ENCODE results near the gene GSTM3. TPM values are rescaled to one million over a fixed set of nuclear protein-coding genes. Genes with fewer than 3 reads are reported as not detected.
"Not testable (repeated sequence)": the region's sequence is repeated elsewhere in the genome, so short reads cannot be mapped to it uniquely, and the experiment has no call there.

The GSTM3 gene
- total RNA-seq, 2 experiments from 2014 or later: not detected

DNA sequence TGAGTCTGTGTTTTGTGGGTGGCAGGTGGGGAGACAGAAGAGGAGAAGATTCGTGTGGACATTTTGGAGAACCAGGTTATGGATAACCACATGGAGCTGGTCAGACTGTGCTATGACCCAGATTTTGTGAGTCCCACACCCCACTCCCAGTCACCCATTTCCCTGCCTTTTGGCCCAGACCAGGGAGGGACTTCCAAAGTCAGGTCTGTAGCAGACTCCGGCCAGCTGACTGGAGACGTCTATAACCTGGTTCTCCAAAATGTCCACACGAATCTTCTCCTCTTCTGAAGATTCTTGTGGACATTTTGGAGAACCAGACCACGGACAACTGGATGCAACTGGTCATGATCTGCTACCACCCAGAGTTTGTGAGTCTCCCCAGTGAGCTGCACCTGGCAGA lies 27.2 kb downstream of the GSTM3 start:
- Histone ChIP-seq H3K27ac (ENCODE audit: low read depth, low read length, poor library complexity, severe bottlenecking) (no peak overlapping the region), H2AFZ (ENCODE audit: low read length) (no peak overlapping the region), H3K9me2 (ENCODE audit: insufficient read depth, low read length) (no peaks in the 10 kb centered on the region), H3K4me3 (ENCODE audit: low read depth, low read length, poor library complexity, severe bottlenecking) (no peak overlapping the region), H3K79me2 (ENCODE audit: insufficient read depth, low read depth, low read length) (no peaks in the 10 kb centered on the region), H3K9me3 (ENCODE audit: low read length) (no peaks in the 10 kb centered on the region), H3K4me2 (ENCODE audit: low read length) (no peak overlapping the region), H3K36me3 (ENCODE audit: insufficient read depth, low read length) (no peaks in the 10 kb centered on the region), H3K4me1 (ENCODE audit: insufficient read depth, low read length, poor library complexity, severe bottlenecking) (no peaks in the 10 kb centered on the region), H4K20me1 (ENCODE audit: insufficient read depth, low read length) (no peaks in the 10 kb centered on the region)
- ChIA-PET CTCF (ENCODE audit: unreplicated experiment) (no interaction called here), POLR2A (interaction anchor here (0.6 kb wide), 1 partner anchor 37 kb away, joined by 3 read pairs; no protein-coding TSS in a partner anchor)
- BruUV-seq (replicated peaks): no TSS peak
- TF ChIP-seq CTCF (conservative IDR thresholded peaks at IDR 0.05; ENCODE audit: low read length): no peak
- no peak for TF ChIP-seq EZH2phosphoT487 (IDR thresholded peaks at IDR 0.05; ENCODE audit: borderline replicate concordance, low read depth, low read length)
- DNase-seq (ENCODE audit: low spot score): no peak
- intact Hi-C loops (cut with micrococcal nuclease; ENCODE audit: unreplicated experiment): no loop called here

DNA sequence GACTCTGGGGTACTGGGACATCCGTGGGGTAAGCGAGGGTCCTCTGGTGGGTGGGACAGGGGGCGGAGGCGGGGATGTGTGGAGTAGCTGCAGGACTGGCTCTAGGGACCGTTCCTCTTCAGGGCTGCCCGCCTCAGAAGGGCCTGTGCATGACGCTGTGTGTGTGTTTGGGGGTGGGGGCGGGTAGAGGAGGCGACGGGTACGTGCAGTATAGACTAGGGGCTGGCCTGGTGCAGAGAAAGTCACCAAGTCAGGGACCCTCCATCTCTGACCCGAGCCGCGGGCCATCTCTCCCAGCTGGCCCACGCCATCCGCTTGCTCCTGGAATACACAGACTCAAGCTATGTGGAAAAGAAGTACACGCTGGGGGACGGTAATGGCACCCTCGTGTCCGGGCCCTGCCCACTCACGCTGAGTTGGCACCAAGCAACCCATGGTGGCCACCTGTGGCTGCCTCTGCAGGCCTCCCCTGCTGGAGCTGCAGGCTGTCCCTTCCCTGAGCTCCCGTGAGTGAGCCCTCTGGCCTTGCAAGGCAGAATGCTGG lies 28.4 kb downstream of the GSTM3 start:
- no peaks in the 10 kb centered on the region for H3K4me1 ChIP-seq (ENCODE audit: insufficient read depth, low read length, poor library complexity, severe bottlenecking)
- H4K20me1 ChIP-seq (ENCODE audit: insufficient read depth, low read length): no peaks in the 10 kb centered on the region
- POLR2A ChIA-PET: no interaction called here
- CTCF ChIA-PET (ENCODE audit: unreplicated experiment): no interaction called here
- intact Hi-C loops (cut with micrococcal nuclease; ENCODE audit: unreplicated experiment): no loop called here
- no peak overlapping the region for H3K27ac ChIP-seq (ENCODE audit: low read depth, low read length, poor library complexity, severe bottlenecking)
- H3K36me3 ChIP-seq (ENCODE audit: insufficient read depth, low read length): no peaks in the 10 kb centered on the region
- TF ChIP-seq CTCF (conservative IDR thresholded peaks at IDR 0.05; ENCODE audit: low read length): no peak
- TF ChIP-seq EZH2phosphoT487 (IDR thresholded peaks at IDR 0.05; ENCODE audit: borderline replicate concordance, low read depth, low read length): no peak
- no peak overlapping the region for H3K4me3 ChIP-seq (ENCODE audit: low read depth, low read length, poor library complexity, severe bottlenecking)
- no peak overlapping the region for H3K4me2 ChIP-seq (ENCODE audit: low read length)
- H3K79me2 ChIP-seq (ENCODE audit: insufficient read depth, low read depth, low read length): no peaks in the 10 kb centered on the region
- H2AFZ ChIP-seq (ENCODE audit: low read length): no peak overlapping the region
- H3K9me2 ChIP-seq (ENCODE audit: insufficient read depth, low read length): no peaks in the 10 kb centered on the region
- H3K9me3 ChIP-seq (ENCODE audit: low read length): no peaks in the 10 kb centered on the region
- no TSS peak for BruUV-seq (replicated peaks)
- DNase-seq (ENCODE audit: low spot score): no peak

DNA sequence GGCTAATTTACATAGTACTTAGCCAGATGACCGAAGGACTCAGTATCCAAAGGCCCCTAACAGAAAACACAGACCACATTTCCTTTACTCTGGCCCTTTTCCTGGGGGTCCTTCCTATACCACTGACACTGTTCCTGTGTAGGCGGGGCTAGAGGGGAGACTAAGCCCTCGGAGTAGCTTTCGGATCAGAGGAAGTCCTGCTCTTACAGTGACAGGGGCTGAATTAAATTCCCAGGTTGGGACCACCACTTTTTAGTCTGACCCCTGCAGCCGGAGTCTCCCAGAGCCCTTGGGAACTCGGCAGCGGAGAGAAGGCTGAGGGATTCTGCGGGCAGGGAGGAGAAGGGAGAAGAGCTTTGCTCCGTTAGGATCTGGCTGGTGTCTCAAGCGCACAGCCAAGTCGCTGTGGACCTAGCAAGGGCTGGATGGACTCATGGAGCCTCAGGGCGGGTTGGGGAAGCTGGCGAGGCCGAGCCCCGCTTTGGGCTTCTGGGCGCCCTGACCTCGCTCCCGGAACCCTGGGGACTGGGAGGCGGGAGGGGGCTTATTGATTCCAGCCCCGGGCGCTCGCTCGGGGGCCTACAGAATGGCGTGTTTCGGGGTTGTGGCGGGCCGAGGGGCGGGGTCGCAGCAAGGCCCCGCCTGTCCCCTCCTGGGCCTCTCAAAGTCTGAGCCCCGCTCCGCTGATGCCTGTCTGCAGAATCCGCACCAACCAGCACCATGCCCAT lies 29.1 kb downstream of the GSTM3 start, which contains the start of gene GSTM5:
Gene GSTM5, plus strand, starts transcription at position 659 of the 728 bp plus-strand sequence. Its CDS starts 62 bp downstream, at position 721.
- intact Hi-C loops (cut with micrococcal nuclease; ENCODE audit: unreplicated experiment); H3K4me2 ChIP-seq (ENCODE audit: low read length); H3K9me2 ChIP-seq (ENCODE audit: insufficient read depth, low read length); BruUV-seq (replicated peaks); CTCF ChIA-PET (ENCODE audit: unreplicated experiment); H3K79me2 ChIP-seq (ENCODE audit: insufficient read depth, low read depth, low read length); H4K20me1 ChIP-seq (ENCODE audit: insufficient read depth, low read length); H2AFZ ChIP-seq (ENCODE audit: low read length); H3K27ac ChIP-seq (ENCODE audit: low read depth, low read length, poor library complexity, severe bottlenecking); H3K4me3 ChIP-seq (ENCODE audit: low read depth, low read length, poor library complexity, severe bottlenecking); H3K4me1 ChIP-seq (ENCODE audit: insufficient read depth, low read length, poor library complexity, severe bottlenecking); H3K9me3 ChIP-seq (ENCODE audit: low read length); POLR2A ChIA-PET; H3K36me3 ChIP-seq (ENCODE audit: insufficient read depth, low read length); DNase-seq (ENCODE audit: low spot score): not testable (repeated sequence)

DNA sequence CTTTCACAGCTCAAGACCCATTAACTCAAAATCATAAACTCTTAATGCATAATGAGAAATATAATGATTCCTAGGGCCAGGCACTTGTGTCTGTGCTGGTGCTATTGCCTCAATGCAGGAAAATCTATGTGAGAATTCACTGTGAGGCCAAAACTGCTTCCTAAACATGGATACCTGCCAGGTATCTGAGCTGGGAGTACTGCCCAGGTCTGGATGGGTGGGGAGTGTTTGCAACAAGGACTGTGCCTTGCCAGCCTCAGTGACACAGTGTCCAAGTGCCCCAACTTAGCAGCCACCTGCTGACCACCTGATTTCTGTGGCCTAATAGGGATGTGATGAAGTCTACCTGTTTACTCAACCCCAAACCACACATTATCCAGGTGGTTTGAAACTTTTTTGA lies 31.0 kb downstream of the GSTM3 start:
- CTCF ChIA-PET (ENCODE audit: unreplicated experiment); H3K36me3 ChIP-seq (ENCODE audit: insufficient read depth, low read length); H3K4me1 ChIP-seq (ENCODE audit: insufficient read depth, low read length, poor library complexity, severe bottlenecking); H3K9me3 ChIP-seq (ENCODE audit: low read length); DNase-seq (ENCODE audit: low spot score); intact Hi-C loops (cut with micrococcal nuclease; ENCODE audit: unreplicated experiment); H3K27ac ChIP-seq (ENCODE audit: low read depth, low read length, poor library complexity, severe bottlenecking); POLR2A ChIA-PET; H3K4me3 ChIP-seq (ENCODE audit: low read depth, low read length, poor library complexity, severe bottlenecking); H3K9me2 ChIP-seq (ENCODE audit: insufficient read depth, low read length); H3K79me2 ChIP-seq (ENCODE audit: insufficient read depth, low read depth, low read length); BruUV-seq (replicated peaks); H2AFZ ChIP-seq (ENCODE audit: low read length); H3K4me2 ChIP-seq (ENCODE audit: low read length); H4K20me1 ChIP-seq (ENCODE audit: insufficient read depth, low read length): not testable (repeated sequence)

DNA sequence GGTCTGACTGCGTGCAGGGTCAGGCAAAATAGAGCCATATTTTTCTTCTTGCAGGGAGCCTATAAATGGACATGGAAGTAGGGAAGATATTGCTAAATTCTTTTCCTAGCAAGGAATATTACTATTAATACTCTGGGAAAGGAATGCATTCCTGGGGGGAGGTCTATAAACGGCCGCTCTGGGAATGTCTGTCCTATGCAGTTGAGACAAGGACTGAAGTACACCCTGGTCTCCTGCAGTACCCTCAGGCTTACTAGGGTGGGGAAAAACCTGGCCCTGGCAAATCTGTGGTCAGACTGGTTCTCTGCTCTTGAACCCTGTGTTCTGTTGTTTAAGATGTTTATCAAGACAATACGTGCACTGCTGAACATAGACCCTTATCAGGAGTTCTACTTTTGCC lies 31.9 kb downstream of the GSTM3 start:
- H3K9me3 ChIP-seq (ENCODE audit: low read length); H3K36me3 ChIP-seq (ENCODE audit: insufficient read depth, low read length); DNase-seq (ENCODE audit: low spot score); BruUV-seq (replicated peaks); H3K4me3 ChIP-seq (ENCODE audit: low read depth, low read length, poor library complexity, severe bottlenecking); H3K4me2 ChIP-seq (ENCODE audit: low read length); CTCF ChIA-PET (ENCODE audit: unreplicated experiment); H3K79me2 ChIP-seq (ENCODE audit: insufficient read depth, low read depth, low read length); H3K27ac ChIP-seq (ENCODE audit: low read depth, low read length, poor library complexity, severe bottlenecking); H4K20me1 ChIP-seq (ENCODE audit: insufficient read depth, low read length); H3K9me2 ChIP-seq (ENCODE audit: insufficient read depth, low read length); H3K4me1 ChIP-seq (ENCODE audit: insufficient read depth, low read length, poor library complexity, severe bottlenecking); H2AFZ ChIP-seq (ENCODE audit: low read length); intact Hi-C loops (cut with micrococcal nuclease; ENCODE audit: unreplicated experiment); POLR2A ChIA-PET: not testable (repeated sequence)

All from OCI-LY7 (cell line).